ENCODE results near the gene AMH. TPM values are rescaled to one million over a fixed set of nuclear protein-coding genes. Genes with fewer than 3 reads are reported as not detected.

Gene AMH
- total RNA-seq, 1 experiment from 2014 or later, result 21.9 TPM

DNA sequence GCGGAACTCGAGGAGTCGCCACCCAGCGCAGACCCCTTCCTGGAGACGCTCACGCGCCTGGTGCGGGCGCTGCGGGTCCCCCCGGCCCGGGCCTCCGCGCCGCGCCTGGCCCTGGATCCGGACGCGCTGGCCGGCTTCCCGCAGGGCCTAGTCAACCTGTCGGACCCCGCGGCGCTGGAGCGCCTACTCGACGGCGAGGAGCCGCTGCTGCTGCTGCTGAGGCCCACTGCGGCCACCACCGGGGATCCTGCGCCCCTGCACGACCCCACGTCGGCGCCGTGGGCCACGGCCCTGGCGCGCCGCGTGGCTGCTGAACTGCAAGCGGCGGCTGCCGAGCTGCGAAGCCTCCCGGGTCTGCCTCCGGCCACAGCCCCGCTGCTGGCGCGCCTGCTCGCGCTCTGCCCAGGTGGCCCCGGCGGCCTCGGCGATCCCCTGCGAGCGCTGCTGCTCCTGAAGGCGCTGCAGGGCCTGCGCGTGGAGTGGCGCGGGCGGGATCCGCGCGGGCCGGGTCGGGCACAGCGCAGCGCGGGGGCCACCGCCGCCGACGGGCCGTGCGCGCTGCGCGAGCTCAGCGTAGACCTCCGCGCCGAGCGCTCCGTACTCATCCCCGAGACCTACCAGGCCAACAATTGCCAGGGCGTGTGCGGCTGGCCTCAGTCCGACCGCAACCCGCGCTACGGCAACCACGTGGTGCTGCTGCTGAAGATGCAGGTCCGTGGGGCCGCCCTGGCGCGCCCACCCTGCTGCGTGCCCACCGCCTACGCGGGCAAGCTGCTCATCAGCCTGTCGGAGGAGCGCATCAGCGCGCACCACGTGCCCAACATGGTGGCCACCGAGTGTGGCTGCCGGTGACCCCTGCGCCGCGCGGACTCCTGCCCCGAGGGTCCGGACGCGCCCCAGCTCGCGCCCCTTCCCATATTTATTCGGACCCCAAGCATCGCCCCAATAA, 2.3 kb downstream of the AMH start:
- Histone ChIP-seq H3K4me1 (ENCODE audit: control insufficient read depth, insufficient read depth, low read length) (peaks cover 7% of the 10 kb centered on the region), H3K9me3 (ENCODE audit: control insufficient read depth, insufficient read depth, low read depth, low read length) (no peaks in the 10 kb centered on the region), H3K27me3 (ENCODE audit: control insufficient read depth, insufficient read depth, low read length) (no peaks in the 10 kb centered on the region), H3K36me3 (ENCODE audit: control insufficient read depth, insufficient read depth, low read length) (no peaks in the 10 kb centered on the region), H3K4me3 (ENCODE audit: low read depth in 2 of 2, low read length in 2 of 2) (no peak overlapping the region), H3K27ac (ENCODE audit: low read length) (no peak overlapping the region)
- TF ChIP-seq, protein P1, sequence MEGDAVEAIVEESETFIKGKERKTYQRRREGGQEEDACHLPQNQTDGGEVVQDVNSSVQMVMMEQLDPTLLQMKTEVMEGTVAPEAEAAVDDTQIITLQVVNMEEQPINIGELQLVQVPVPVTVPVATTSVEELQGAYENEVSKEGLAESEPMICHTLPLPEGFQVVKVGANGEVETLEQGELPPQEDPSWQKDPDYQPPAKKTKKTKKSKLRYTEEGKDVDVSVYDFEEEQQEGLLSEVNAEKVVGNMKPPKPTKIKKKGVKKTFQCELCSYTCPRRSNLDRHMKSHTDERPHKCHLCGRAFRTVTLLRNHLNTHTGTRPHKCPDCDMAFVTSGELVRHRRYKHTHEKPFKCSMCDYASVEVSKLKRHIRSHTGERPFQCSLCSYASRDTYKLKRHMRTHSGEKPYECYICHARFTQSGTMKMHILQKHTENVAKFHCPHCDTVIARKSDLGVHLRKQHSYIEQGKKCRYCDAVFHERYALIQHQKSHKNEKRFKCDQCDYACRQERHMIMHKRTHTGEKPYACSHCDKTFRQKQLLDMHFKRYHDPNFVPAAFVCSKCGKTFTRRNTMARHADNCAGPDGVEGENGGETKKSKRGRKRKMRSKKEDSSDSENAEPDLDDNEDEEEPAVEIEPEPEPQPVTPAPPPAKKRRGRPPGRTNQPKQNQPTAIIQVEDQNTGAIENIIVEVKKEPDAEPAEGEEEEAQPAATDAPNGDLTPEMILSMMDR (IDR thresholded peaks at IDR 0.05), result no peak
- TF ChIP-seq SIN3A (IDR thresholded peaks at IDR 0.05; ENCODE audit: borderline replicate concordance, insufficient read depth, low read depth, low read length) (no peak), TCF7L2 (IDR thresholded peaks at IDR 0.05; ENCODE audit: low read depth, low read length) (no peak)
- TF ChIP-seq, protein P2, sequence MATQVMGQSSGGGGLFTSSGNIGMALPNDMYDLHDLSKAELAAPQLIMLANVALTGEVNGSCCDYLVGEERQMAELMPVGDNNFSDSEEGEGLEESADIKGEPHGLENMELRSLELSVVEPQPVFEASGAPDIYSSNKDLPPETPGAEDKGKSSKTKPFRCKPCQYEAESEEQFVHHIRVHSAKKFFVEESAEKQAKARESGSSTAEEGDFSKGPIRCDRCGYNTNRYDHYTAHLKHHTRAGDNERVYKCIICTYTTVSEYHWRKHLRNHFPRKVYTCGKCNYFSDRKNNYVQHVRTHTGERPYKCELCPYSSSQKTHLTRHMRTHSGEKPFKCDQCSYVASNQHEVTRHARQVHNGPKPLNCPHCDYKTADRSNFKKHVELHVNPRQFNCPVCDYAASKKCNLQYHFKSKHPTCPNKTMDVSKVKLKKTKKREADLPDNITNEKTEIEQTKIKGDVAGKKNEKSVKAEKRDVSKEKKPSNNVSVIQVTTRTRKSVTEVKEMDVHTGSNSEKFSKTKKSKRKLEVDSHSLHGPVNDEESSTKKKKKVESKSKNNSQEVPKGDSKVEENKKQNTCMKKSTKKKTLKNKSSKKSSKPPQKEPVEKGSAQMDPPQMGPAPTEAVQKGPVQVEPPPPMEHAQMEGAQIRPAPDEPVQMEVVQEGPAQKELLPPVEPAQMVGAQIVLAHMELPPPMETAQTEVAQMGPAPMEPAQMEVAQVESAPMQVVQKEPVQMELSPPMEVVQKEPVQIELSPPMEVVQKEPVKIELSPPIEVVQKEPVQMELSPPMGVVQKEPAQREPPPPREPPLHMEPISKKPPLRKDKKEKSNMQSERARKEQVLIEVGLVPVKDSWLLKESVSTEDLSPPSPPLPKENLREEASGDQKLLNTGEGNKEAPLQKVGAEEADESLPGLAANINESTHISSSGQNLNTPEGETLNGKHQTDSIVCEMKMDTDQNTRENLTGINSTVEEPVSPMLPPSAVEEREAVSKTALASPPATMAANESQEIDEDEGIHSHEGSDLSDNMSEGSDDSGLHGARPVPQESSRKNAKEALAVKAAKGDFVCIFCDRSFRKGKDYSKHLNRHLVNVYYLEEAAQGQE (IDR thresholded peaks at IDR 0.05; ENCODE audit: insufficient read depth in 1 of 2, low read depth in 2 of 2, low read length in 1 of 2), result no peak
- in situ Hi-C loops (cut with HindIII; ENCODE audit: low pct_unique_long_range_greater_than_20kb, low sequenced_read_pairs), result no loop called here
- no peak for DNase-seq (ENCODE audit: low read depth, low spot score)
- intact Hi-C loops (cut with micrococcal nuclease; ENCODE audit: unreplicated experiment), result no loop called here
- no TSS peak for BruUV-seq (replicated peaks)
- CTCF ChIA-PET, result no interaction called here
- POLR2A ChIA-PET, result no interaction called here
- ATAC-seq, result no peak

DNA sequence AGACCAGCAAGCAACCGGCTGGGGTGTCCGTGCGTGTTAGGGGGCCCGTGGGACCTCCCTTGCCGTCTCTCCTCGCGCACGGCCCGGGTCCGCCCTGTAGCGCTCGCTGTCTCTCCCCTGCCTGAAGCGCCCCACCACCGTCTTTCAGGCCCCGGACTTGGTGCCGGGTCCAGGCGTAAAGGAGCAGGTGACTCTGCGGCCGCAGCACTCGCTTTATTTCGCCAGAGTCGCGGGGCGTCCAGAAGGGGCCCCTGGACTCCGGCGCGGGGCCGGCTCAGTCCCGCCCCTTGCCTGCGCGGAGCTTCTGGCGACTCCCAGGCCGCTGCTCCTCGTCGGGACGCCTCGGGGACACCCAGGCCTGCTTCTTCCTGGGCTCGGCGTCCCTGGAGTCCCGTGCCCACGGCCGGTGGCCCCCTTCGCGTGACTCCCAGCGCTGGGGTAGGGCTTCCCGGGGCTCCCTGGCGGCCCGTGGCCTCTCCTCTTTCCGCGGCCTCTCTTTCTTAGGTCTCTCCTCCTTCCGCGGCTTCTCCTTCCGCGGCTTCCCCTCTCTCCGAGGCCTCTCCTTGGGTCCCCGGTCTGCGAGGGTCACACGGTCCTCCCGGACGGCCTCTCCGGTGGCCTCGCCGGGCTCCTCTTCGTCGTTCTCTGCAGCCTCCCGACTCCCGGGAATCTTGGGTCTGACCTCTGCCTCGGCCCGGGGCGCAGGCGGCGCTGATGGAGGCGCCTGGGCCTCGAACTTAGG, 3.1 kb downstream of the AMH start:
- ChIA-PET POLR2A (no interaction called here), CTCF (no interaction called here)
- no peak overlapping the region for H3K27ac ChIP-seq (ENCODE audit: low read length)
- H3K36me3 ChIP-seq (ENCODE audit: control insufficient read depth, insufficient read depth, low read length), result no peaks in the 10 kb centered on the region
- intact Hi-C loops (cut with micrococcal nuclease; ENCODE audit: unreplicated experiment) (no loop called here), in situ Hi-C loops (cut with HindIII; ENCODE audit: low pct_unique_long_range_greater_than_20kb, low sequenced_read_pairs) (no loop called here)
- no TSS peak for BruUV-seq (replicated peaks)
- ATAC-seq, result no peak
- TF ChIP-seq, protein P1 (IDR thresholded peaks at IDR 0.05), result no peak
- TF ChIP-seq POLR2AphosphoS5 (IDR thresholded peaks at IDR 0.05; ENCODE audit: low read depth, low read length) (no peak), SIN3A (IDR thresholded peaks at IDR 0.05; ENCODE audit: borderline replicate concordance, insufficient read depth, low read depth, low read length) (no peak), TCF7L2 (IDR thresholded peaks at IDR 0.05; ENCODE audit: low read depth, low read length) (no peak)
- TF ChIP-seq, protein P2 (IDR thresholded peaks at IDR 0.05; ENCODE audit: insufficient read depth in 1 of 2, low read depth in 2 of 2, low read length in 1 of 2), result no peak
- no peaks in the 10 kb centered on the region for H3K9me3 ChIP-seq (ENCODE audit: control insufficient read depth, insufficient read depth, low read depth, low read length)
- DNase-seq (ENCODE audit: low read depth, low spot score), result no peak
- no peaks in the 10 kb centered on the region for H3K27me3 ChIP-seq (ENCODE audit: control insufficient read depth, insufficient read depth, low read length)
- no peak overlapping the region for H3K4me3 ChIP-seq (ENCODE audit: low read depth in 2 of 2, low read length in 2 of 2)
- H3K4me1 ChIP-seq (ENCODE audit: control insufficient read depth, insufficient read depth, low read length), result peaks cover 2% of the 10 kb centered on the region
